Naive thymus-derived CD8-positive, alpha-beta T cell (primary cell): ENCODE results near the gene DNAAF1. TPM values are rescaled to one million over a fixed set of nuclear protein-coding genes. Genes with fewer than 3 reads are reported as not detected.

Experiments
- ATAC-seq, 2 donors: fragments of 150-1000 bp; cut with Tn5 transposase in 1 of 2; sonication (Bioruptor Pico), chemical (Tn5 transposase) in 1 of 2; 1 replicate in 1 of 2; 2 replicates in 1 of 2; pipeline ENCODE4 v1.10.0; 2021; ENCODE audit warnings: mild to moderate bottlenecking in 2 of 2, moderate library complexity in 2 of 2
- POLR2A ChIA-PET: fragments of 350-600 bp; sonication (Branson Sonifier 250); formaldehyde crosslinking; loops from one replicate; lab custom pipeline; 2021; ENCODE audit warnings: antibody characterized with exemption; lab: Charles Lee
- DNase-seq, 10 donors: peaks; one replicate each; pipeline versions ENCODE4 v3.0.0 to v3.0.0-alpha.2; 2020 to 2022
- H3K27ac Mint-ChIP-seq, 10 donors: one replicate each; pipeline ENCODE4 v1.8.0; 2020 to 2022; ENCODE audit warnings: mild to moderate bottlenecking in 10 of 10, mixed read lengths in 10 of 10, moderate library complexity in 4 of 10, inconsistent platforms in 1 of 10
- H3K27me3 Mint-ChIP-seq, 5 donors: one replicate each; pipeline ENCODE4 v1.8.0; 2021 to 2022; ENCODE audit warnings: mixed read lengths in 5 of 5
- H3K36me3 Mint-ChIP-seq, 3 donors: one replicate each; pipeline ENCODE4 v1.8.0; 2020 to 2022; ENCODE audit warnings: mixed read lengths in 3 of 3, mild to moderate bottlenecking in 2 of 3, inconsistent platforms in 1 of 3
- H3K4me1 Mint-ChIP-seq, 4 donors: one replicate each; pipeline ENCODE4 v1.8.0; 2021 to 2022; ENCODE audit warnings: mixed read lengths in 4 of 4
- H3K4me3 Mint-ChIP-seq, 10 donors: one replicate each; pipeline ENCODE4 v1.8.0; 2020 to 2022; ENCODE audit warnings: mild to moderate bottlenecking in 10 of 10, mixed read lengths in 10 of 10, moderate library complexity in 6 of 10, inconsistent platforms in 1 of 10
- H3K9me3 Mint-ChIP-seq, 9 donors: one replicate each; pipeline ENCODE4 v1.8.0; 2020 to 2022; ENCODE audit warnings: mixed read lengths in 9 of 9, mild to moderate bottlenecking in 3 of 9, inconsistent platforms in 1 of 9, moderate library complexity in 1 of 9
- polyA plus RNA-seq, 3 donors: library from polyadenylated mRNA; unstranded; fragments of 300-500 nt; fragmentation: Illumina TruSeq; gene quantifications; one replicate each; pipeline ENCODE4 v1.2.3, GENCODE V29; 2021
- total RNA-seq, 8 experiments: library from RNA in 2 of 8; stranded (reverse) in 2 of 8; gene quantifications; one replicate each; pipeline ENCODE4 v1.2.3 and lab custom pipeline; 2021 to 2026

DNAAF1 gene
- total and polyA plus RNA-seq, 5 experiments from 2014 or later = 0.08 to 0.98 (median 0.19) TPM; not detected in 1

- peak overlapping the region; percentile 90 to 99 (median 96) for H3K4me3 Mint-ChIP-seq
- H3K9me3 Mint-ChIP-seq = no peaks in the 10 kb centered on the region
- peaks cover 0 to 3% (median 0%) of the 10 kb centered on the region in 5 donors for H3K27me3 Mint-ChIP-seq
- H3K27ac Mint-ChIP-seq = peak overlapping the region; percentile 75 to 97 (median 93)
- peaks cover 15 to 37% (median 31%) of the 10 kb centered on the region in 4 donors for H3K4me1 Mint-ChIP-seq
- POLR2A ChIA-PET = interaction anchor here (0.7 to 1.5 kb wide), 6 partner anchors 9 to 55 kb away, joined by 3 to 40 read pairs (median 3); partner anchors contain the start of genes MBTPS1 and TAF1C
- peak; percentile 17 to 76 (median 52) for DNase-seq
- H3K36me3 Mint-ChIP-seq = no peaks in the 10 kb centered on the region
- peak; percentile 59 to 69 for ATAC-seq
Measured at GRCh38 chr16:84144209-84144858, 774 bp upstream of the DNAAF1 start.

- Mint-ChIP-seq H3K9me3 (no peaks in the 10 kb centered on the region), H3K4me1 (peaks cover 0 to 3% (median 0%) of the 10 kb centered on the region in 4 donors), H3K4me3 (no peak overlapping the region), H3K27ac (peak overlapping the region in 2 of 10 donors; percentile 41 to 66), H3K27me3 (peaks cover 0 to 12% (median 7%) of the 10 kb centered on the region in 5 donors), H3K36me3 (no peaks in the 10 kb centered on the region)
- ATAC-seq (no peak), DNase-seq (no peak)
- POLR2A ChIA-PET = no interaction called here
Measured at GRCh38 chr16:84150926-84151325, 5.8 kb downstream of the DNAAF1 start.

- H3K4me3 Mint-ChIP-seq = no peak overlapping the region
- no peaks in the 10 kb centered on the region for H3K36me3 Mint-ChIP-seq
- H3K27ac Mint-ChIP-seq = no peak overlapping the region
- H3K4me1 Mint-ChIP-seq = no peaks in the 10 kb centered on the region
- ATAC-seq (no peak), DNase-seq (no peak)
- POLR2A ChIA-PET = interaction anchor here (0.6 kb wide), 1 partner anchor 18 kb away, joined by 5 read pairs; no protein-coding TSS in a partner anchor
- H3K9me3 Mint-ChIP-seq = no peaks in the 10 kb centered on the region
- H3K27me3 Mint-ChIP-seq = peaks cover 3 to 21% (median 14%) of the 10 kb centered on the region in 5 donors
Measured at GRCh38 chr16:84153660-84154214, 8.6 kb downstream of the DNAAF1 start.

- H3K9me3 Mint-ChIP-seq = no peaks in the 10 kb centered on the region
- no peak for DNase-seq
- ATAC-seq = no peak
- H3K4me3 Mint-ChIP-seq = no peak overlapping the region
- H3K4me1 Mint-ChIP-seq = no peaks in the 10 kb centered on the region
- peaks cover 3 to 30% (median 16%) of the 10 kb centered on the region in 5 donors for H3K27me3 Mint-ChIP-seq
- POLR2A ChIA-PET = no interaction called here
- H3K27ac Mint-ChIP-seq = no peak overlapping the region
- H3K36me3 Mint-ChIP-seq = no peaks in the 10 kb centered on the region
Measured at GRCh38 chr16:84155226-84155625, 10.1 kb downstream of the DNAAF1 start.

- ATAC-seq (no peak), DNase-seq (no peak)
- H3K36me3 Mint-ChIP-seq = no peaks in the 10 kb centered on the region
- H3K9me3 Mint-ChIP-seq = no peaks in the 10 kb centered on the region
- no peak overlapping the region for H3K4me3 Mint-ChIP-seq
- peaks cover 3 to 30% (median 16%) of the 10 kb centered on the region in 5 donors for H3K27me3 Mint-ChIP-seq
- POLR2A ChIA-PET = no interaction called here
- H3K27ac Mint-ChIP-seq = peak overlapping the region in 1 of 10 donors; percentile 7
- no peaks in the 10 kb centered on the region for H3K4me1 Mint-ChIP-seq
Measured at GRCh38 chr16:84155771-84156170, 10.7 kb downstream of the DNAAF1 start.

GRCh38 chr16:84156342-84156784 lies 11.3 kb downstream of the DNAAF1 start:
- no peaks in the 10 kb centered on the region for H3K4me1 Mint-ChIP-seq
- no peaks in the 10 kb centered on the region for H3K36me3 Mint-ChIP-seq
- no peaks in the 10 kb centered on the region for H3K9me3 Mint-ChIP-seq
- H3K27ac Mint-ChIP-seq = peak overlapping the region in 1 of 10 donors; percentile 35
- ATAC-seq (no peak), DNase-seq (no peak)
- no peak overlapping the region for H3K4me3 Mint-ChIP-seq
- POLR2A ChIA-PET = interaction anchor here (0.7 kb wide), 3 partner anchors 24 to 143 kb away, joined by 3 to 5 read pairs (median 3); no protein-coding TSS in a partner anchor
- peaks cover 3 to 31% (median 15%) of the 10 kb centered on the region in 5 donors for H3K27me3 Mint-ChIP-seq

GRCh38 chr16:84159007-84159406 lies 13.9 kb downstream of the DNAAF1 start:
- Mint-ChIP-seq H3K9me3 (no peaks in the 10 kb centered on the region), H3K36me3 (no peaks in the 10 kb centered on the region), H3K27me3 (peaks cover 8 to 38% (median 21%) of the 10 kb centered on the region in 5 donors), H3K27ac (no peak overlapping the region), H3K4me1 (no peaks in the 10 kb centered on the region), H3K4me3 (no peak overlapping the region)
- POLR2A ChIA-PET = no interaction called here
- ATAC-seq = no peak
- DNase-seq = no peak

- POLR2A ChIA-PET = no interaction called here
- H3K36me3 Mint-ChIP-seq = no peaks in the 10 kb centered on the region
- H3K4me1 Mint-ChIP-seq = no peaks in the 10 kb centered on the region
- H3K4me3 Mint-ChIP-seq = no peak overlapping the region
- H3K27me3 Mint-ChIP-seq = peaks cover 8 to 38% (median 29%) of the 10 kb centered on the region in 5 donors
- no peaks in the 10 kb centered on the region for H3K9me3 Mint-ChIP-seq
- H3K27ac Mint-ChIP-seq = no peak overlapping the region
- no peak for DNase-seq
- ATAC-seq = no peak
Measured at GRCh38 chr16:84159800-84160199, 14.7 kb downstream of the DNAAF1 start.

GRCh38 chr16:84161037-84161436 lies 15.9 kb downstream of the DNAAF1 start:
- no peak overlapping the region for H3K4me3 Mint-ChIP-seq
- DNase-seq (no peak), ATAC-seq (no peak)
- POLR2A ChIA-PET = interaction anchor here (0.6 kb wide), 1 partner anchor 50 kb away, joined by 3 read pairs; no protein-coding TSS in a partner anchor
- H3K27ac Mint-ChIP-seq = no peak overlapping the region
- H3K36me3 Mint-ChIP-seq = no peaks in the 10 kb centered on the region
- no peaks in the 10 kb centered on the region for H3K4me1 Mint-ChIP-seq
- H3K9me3 Mint-ChIP-seq = no peaks in the 10 kb centered on the region
- peaks cover 10 to 39% (median 31%) of the 10 kb centered on the region in 5 donors for H3K27me3 Mint-ChIP-seq

GRCh38 chr16:84161801-84162200 lies 16.7 kb downstream of the DNAAF1 start:
- Mint-ChIP-seq H3K9me3 (no peaks in the 10 kb centered on the region), H3K4me1 (no peaks in the 10 kb centered on the region), H3K27me3 (peaks cover 7 to 34% (median 27%) of the 10 kb centered on the region in 5 donors), H3K27ac (no peak overlapping the region), H3K36me3 (no peaks in the 10 kb centered on the region), H3K4me3 (no peak overlapping the region)
- DNase-seq = no peak
- POLR2A ChIA-PET = no interaction called here
- no peak for ATAC-seq

GRCh38 chr16:84165746-84166145 lies 20.6 kb downstream of the DNAAF1 start:
- no peak for DNase-seq
- POLR2A ChIA-PET = no interaction called here
- H3K4me3 Mint-ChIP-seq = no peak overlapping the region
- H3K4me1 Mint-ChIP-seq = no peaks in the 10 kb centered on the region
- peak overlapping the region in 1 of 10 donors; percentile 84 for H3K27ac Mint-ChIP-seq
- no peak for ATAC-seq
- H3K27me3 Mint-ChIP-seq = peaks cover 9 to 28% (median 17%) of the 10 kb centered on the region in 5 donors
- no peaks in the 10 kb centered on the region for H3K9me3 Mint-ChIP-seq
- H3K36me3 Mint-ChIP-seq = no peaks in the 10 kb centered on the region

- ATAC-seq (no peak), DNase-seq (no peak)
- POLR2A ChIA-PET = no interaction called here
- H3K27ac Mint-ChIP-seq = peak overlapping the region in 2 of 10 donors; percentile 32 to 60
- H3K4me1 Mint-ChIP-seq = no peaks in the 10 kb centered on the region
- no peak overlapping the region for H3K4me3 Mint-ChIP-seq
- peaks cover 5 to 25% (median 14%) of the 10 kb centered on the region in 5 donors for H3K27me3 Mint-ChIP-seq
- H3K36me3 Mint-ChIP-seq = no peaks in the 10 kb centered on the region
- no peaks in the 10 kb centered on the region for H3K9me3 Mint-ChIP-seq
Measured at GRCh38 chr16:84166796-84167695, 21.9 kb downstream of the DNAAF1 start.
